MM.1S (cell line): Measurements from ENCODE around the gene DLGAP3.

Source experiments
- DNase-seq: peaks from one replicate; pipeline ENCODE4 v3.0.0-alpha.2; 2015
- H2AFZ ChIP-seq: fragments of 300-600 bp; sonication (generic); 2 replicates; pipeline ENCODE4 v1.6.0; 2016; ENCODE audit warnings: antibody characterized with exemption, low read length
- H3F3A ChIP-seq: fragments of 300-600 bp; sonication (generic); 2 replicates; pipeline ENCODE4 v1.6.1; 2016; ENCODE audit warnings: mild to moderate bottlenecking, antibody characterized with exemption, low read length, moderate library complexity, mixed read lengths; ENCODE audit not compliant: insufficient read depth
- H3K27ac ChIP-seq: fragments of 300-600 bp; sonication (generic); 2 replicates; pipeline ENCODE4 v1.5.1; 2016; ENCODE audit warnings: mild to moderate bottlenecking, low read length
- H3K27me3 ChIP-seq: fragments of 300-600 bp; sonication (generic); replicated peaks from 2 replicates; pipeline ENCODE4 v1.6.0; 2016; ENCODE audit warnings: low read length; ENCODE audit not compliant: insufficient read depth
- H3K36me3 ChIP-seq: fragments of 300-600 bp; sonication (generic); replicated peaks from 2 replicates; pipeline ENCODE4 v1.6.1; 2016; ENCODE audit warnings: mild to moderate bottlenecking, low read length, mixed read lengths; ENCODE audit not compliant: insufficient read depth
- H3K4me1 ChIP-seq: fragments of 300-600 bp; sonication (generic); 2 replicates; pipeline ENCODE4 v1.6.1; 2016; ENCODE audit warnings: low read length, mixed read lengths
- H3K4me2 ChIP-seq: fragments of 300-600 bp; sonication (generic); 2 replicates; pipeline ENCODE4 v1.6.0; 2016; ENCODE audit warnings: low read depth, low read length
- H3K4me3 ChIP-seq: fragments of 300-600 bp; sonication (generic); 2 replicates; pipeline ENCODE4 v1.5.1; 2016; ENCODE audit warnings: low read length, mixed read lengths
- H3K79me2 ChIP-seq: fragments of 300-600 bp; sonication (generic); 2 replicates; pipeline ENCODE4 v1.6.1; 2016; ENCODE audit warnings: mixed run types, low read length, mixed read lengths
- H3K9ac ChIP-seq: fragments of 300-600 bp; sonication (generic); 2 replicates; pipeline ENCODE4 v1.6.1; 2016; ENCODE audit warnings: low read length, mixed read lengths
- H3K9me2 ChIP-seq: fragments of 300-600 bp; sonication (generic); replicated peaks from 2 replicates; pipeline ENCODE4 v1.6.1; 2016; ENCODE audit warnings: mild to moderate bottlenecking, low read length, mixed read lengths; ENCODE audit not compliant: insufficient read depth
- H3K9me3 ChIP-seq: fragments of 300-600 bp; sonication (generic); replicated peaks from 2 replicates; pipeline ENCODE4 v1.6.1; 2016; ENCODE audit warnings: mild to moderate bottlenecking, low read length, mixed read lengths; ENCODE audit not compliant: insufficient read depth
- H4K20me1 ChIP-seq: fragments of 300-600 bp; sonication (generic); 2 replicates; pipeline ENCODE4 v1.6.1; 2016; ENCODE audit warnings: mild to moderate bottlenecking, low read length, moderate library complexity, mixed read lengths; ENCODE audit not compliant: insufficient read depth
- CTCF ChIP-seq: fragments of 300-600 bp; sonication (generic); IDR thresholded peaks from 2 replicates; pipeline ENCODE4 v1.5.1; 2016; ENCODE audit warnings: antibody characterized with exemption, low read length, mixed read lengths
- EZH2 ChIP-seq: fragments of 300-600 bp; sonication (generic); optimal IDR thresholded peaks from 2 replicates; pipeline ENCODE3; 2017; ENCODE audit warnings: low read depth, mild to moderate bottlenecking, antibody characterized with exemption, low read length, mixed read lengths
- EZH2phosphoT487 ChIP-seq: fragments of 300-600 bp; sonication (generic); IDR thresholded peaks from 2 replicates; pipeline ENCODE4 v1.6.1; 2018; ENCODE audit warnings: antibody characterized with exemption, low read length

The DLGAP3 gene

GRCh38 chr1:34898330-34898761, 31.1 kb downstream of the DLGAP3 start:
- Histone ChIP-seq H3K36me3 (no peaks in the 10 kb centered on the region), H2AFZ (no peak overlapping the region), H4K20me1 (no peaks in the 10 kb centered on the region), H3K27me3 (peaks cover 48% of the 10 kb centered on the region), H3F3A (no peaks in the 10 kb centered on the region), H3K27ac (no peak overlapping the region), H3K9ac (no peak overlapping the region), H3K4me3 (no peak overlapping the region), H3K4me1 (no peaks in the 10 kb centered on the region), H3K9me2 (no peaks in the 10 kb centered on the region), H3K79me2 (no peaks in the 10 kb centered on the region), H3K9me3 (no peaks in the 10 kb centered on the region), H3K4me2 (no peak overlapping the region)
- TF ChIP-seq EZH2 = no peak
- TF ChIP-seq EZH2phosphoT487 = no peak
- TF ChIP-seq CTCF = no peak
- DNase-seq = no peak

GRCh38 chr1:34896612-34897011, 32.8 kb downstream of the DLGAP3 start:
- Histone ChIP-seq H4K20me1 (no peaks in the 10 kb centered on the region), H3K27me3 (peaks cover 31% of the 10 kb centered on the region), H3K36me3 (no peaks in the 10 kb centered on the region), H3K9me3 (no peaks in the 10 kb centered on the region), H2AFZ (no peak overlapping the region), H3K4me3 (no peak overlapping the region), H3K27ac (no peak overlapping the region), H3K79me2 (no peaks in the 10 kb centered on the region), H3K4me2 (no peak overlapping the region), H3K4me1 (no peaks in the 10 kb centered on the region), H3K9ac (no peak overlapping the region), H3F3A (no peaks in the 10 kb centered on the region), H3K9me2 (no peaks in the 10 kb centered on the region)
- TF ChIP-seq EZH2phosphoT487 (no peak), EZH2 (no peak)
- DNase-seq = no peak

- Histone ChIP-seq H3K4me1 (no peaks in the 10 kb centered on the region), H3K27me3 (no peaks in the 10 kb centered on the region), H3K9ac (no peak overlapping the region), H3F3A (no peaks in the 10 kb centered on the region), H3K79me2 (no peaks in the 10 kb centered on the region), H3K9me3 (no peaks in the 10 kb centered on the region), H3K4me2 (no peak overlapping the region), H3K9me2 (no peaks in the 10 kb centered on the region), H2AFZ (no peak overlapping the region), H3K4me3 (no peak overlapping the region), H4K20me1 (no peaks in the 10 kb centered on the region), H3K27ac (no peak overlapping the region), H3K36me3 (no peaks in the 10 kb centered on the region)
- TF ChIP-seq CTCF (no peak), EZH2 (no peak)
- no peak for DNase-seq
These were observed 39.7 kb downstream of the DLGAP3 start for GRCh38 chr1:34889705-34890104.

- Histone ChIP-seq H2AFZ (no peak overlapping the region), H3K9me3 (no peaks in the 10 kb centered on the region), H3K4me1 (no peaks in the 10 kb centered on the region), H3K27ac (no peak overlapping the region), H3F3A (no peaks in the 10 kb centered on the region), H3K27me3 (no peaks in the 10 kb centered on the region), H3K4me3 (no peak overlapping the region), H3K79me2 (no peaks in the 10 kb centered on the region), H3K9me2 (no peaks in the 10 kb centered on the region), H3K4me2 (no peak overlapping the region), H3K36me3 (no peaks in the 10 kb centered on the region), H3K9ac (no peak overlapping the region), H4K20me1 (no peaks in the 10 kb centered on the region)
- TF ChIP-seq CTCF = no peak
- DNase-seq = no peak
These were observed 41.9 kb downstream of the DLGAP3 start for GRCh38 chr1:34887593-34887992.
